Activated naive CD8-positive, alpha-beta T cell treated with anti-CD3 and anti-CD28 coated beads for 36 hours (primary cell): ENCODE data around the gene NRXN3. TPM values are rescaled to one million over a fixed set of nuclear protein-coding genes. Genes with fewer than 3 reads are reported as not detected.

Source experiments
- DNase-seq: peaks from one replicate; pipeline ENCODE4 v3.0.0; 2021
- H3K27ac Mint-ChIP-seq: one replicate; pipeline ENCODE4 v1.8.0; 2022; ENCODE audit warnings: mild to moderate bottlenecking, moderate library complexity, mixed read lengths
- H3K27me3 Mint-ChIP-seq: one replicate; pipeline ENCODE4 v1.8.0; 2022; ENCODE audit warnings: mild to moderate bottlenecking, mixed read lengths
- H3K36me3 Mint-ChIP-seq: one replicate; pipeline ENCODE4 v1.8.0; 2021; ENCODE audit warnings: mild to moderate bottlenecking, mixed read lengths
- H3K4me1 Mint-ChIP-seq: one replicate; pipeline ENCODE4 v1.8.0; 2021; ENCODE audit warnings: mixed read lengths
- H3K4me3 Mint-ChIP-seq: one replicate; pipeline ENCODE4 v1.8.0; 2022; ENCODE audit warnings: mild to moderate bottlenecking, moderate library complexity, mixed read lengths
- H3K9me3 Mint-ChIP-seq: one replicate; pipeline ENCODE4 v1.8.0; 2022; ENCODE audit warnings: mixed read lengths
- total RNA-seq, 2 experiments: library from RNA; stranded (reverse); gene quantifications; one replicate each; pipeline ENCODE4 v1.2.3, GENCODE V29; 2021

NRXN3 gene
- total RNA-seq, 2 experiments from 2014 or later, result not detected

GRCh38 chr14:79826362-79826761, 1656.2 kb downstream of the NRXN3 start:
- no peaks in the 10 kb centered on the region for H3K36me3 Mint-ChIP-seq
- H3K4me3 Mint-ChIP-seq, result no peak overlapping the region
- no peak for DNase-seq
- H3K27me3 Mint-ChIP-seq, result no peaks in the 10 kb centered on the region
- H3K9me3 Mint-ChIP-seq, result peaks cover 1% of the 10 kb centered on the region
- H3K27ac Mint-ChIP-seq, result no peak overlapping the region
- no peaks in the 10 kb centered on the region for H3K4me1 Mint-ChIP-seq

GRCh38 chr14:79829405-79830166, 1659.4 kb downstream of the NRXN3 start:
- Mint-ChIP-seq H3K36me3 (no peaks in the 10 kb centered on the region), H3K27ac (no peak overlapping the region), H3K9me3 (peaks cover 1% of the 10 kb centered on the region), H3K4me1 (no peaks in the 10 kb centered on the region), H3K27me3 (no peaks in the 10 kb centered on the region), H3K4me3 (no peak overlapping the region)
- no peak for DNase-seq

- Mint-ChIP-seq H3K9me3 (peaks cover 1% of the 10 kb centered on the region), H3K36me3 (no peaks in the 10 kb centered on the region), H3K27me3 (no peaks in the 10 kb centered on the region), H3K27ac (no peak overlapping the region), H3K4me3 (no peak overlapping the region), H3K4me1 (no peaks in the 10 kb centered on the region)
- DNase-seq, result no peak
These were observed 1661.2 kb downstream of the NRXN3 start for GRCh38 chr14:79831195-79831892.

- H3K27ac Mint-ChIP-seq, result no peak overlapping the region
- H3K36me3 Mint-ChIP-seq, result no peaks in the 10 kb centered on the region
- no peaks in the 10 kb centered on the region for H3K9me3 Mint-ChIP-seq
- H3K27me3 Mint-ChIP-seq, result no peaks in the 10 kb centered on the region
- no peaks in the 10 kb centered on the region for H3K4me1 Mint-ChIP-seq
- no peak overlapping the region for H3K4me3 Mint-ChIP-seq
- no peak for DNase-seq
These were observed 1663.6 kb downstream of the NRXN3 start for GRCh38 chr14:79833781-79834180.

GRCh38 chr14:79834868-79835267, 1664.7 kb downstream of the NRXN3 start:
- Mint-ChIP-seq H3K9me3 (no peaks in the 10 kb centered on the region), H3K4me1 (no peaks in the 10 kb centered on the region), H3K36me3 (no peaks in the 10 kb centered on the region), H3K4me3 (no peak overlapping the region), H3K27ac (no peak overlapping the region), H3K27me3 (no peaks in the 10 kb centered on the region)
- no peak for DNase-seq

- H3K27me3 Mint-ChIP-seq, result no peaks in the 10 kb centered on the region
- no peak overlapping the region for H3K27ac Mint-ChIP-seq
- H3K4me3 Mint-ChIP-seq, result no peak overlapping the region
- H3K36me3 Mint-ChIP-seq, result no peaks in the 10 kb centered on the region
- no peak for DNase-seq
- H3K4me1 Mint-ChIP-seq, result no peaks in the 10 kb centered on the region
- no peaks in the 10 kb centered on the region for H3K9me3 Mint-ChIP-seq
These were observed 1666.4 kb downstream of the NRXN3 start for GRCh38 chr14:79836577-79836976.

GRCh38 chr14:79837699-79838098, 1667.5 kb downstream of the NRXN3 start:
- H3K27ac Mint-ChIP-seq, result no peak overlapping the region
- H3K4me3 Mint-ChIP-seq, result no peak overlapping the region
- no peaks in the 10 kb centered on the region for H3K27me3 Mint-ChIP-seq
- H3K4me1 Mint-ChIP-seq, result no peaks in the 10 kb centered on the region
- no peak for DNase-seq
- no peaks in the 10 kb centered on the region for H3K36me3 Mint-ChIP-seq
- no peaks in the 10 kb centered on the region for H3K9me3 Mint-ChIP-seq

GRCh38 chr14:79840103-79840502, 1669.9 kb downstream of the NRXN3 start:
- Mint-ChIP-seq H3K4me3 (no peak overlapping the region), H3K4me1 (no peaks in the 10 kb centered on the region), H3K27me3 (no peaks in the 10 kb centered on the region), H3K9me3 (no peaks in the 10 kb centered on the region), H3K27ac (no peak overlapping the region), H3K36me3 (no peaks in the 10 kb centered on the region)
- DNase-seq, result no peak

GRCh38 chr14:79840831-79841230, 1670.7 kb downstream of the NRXN3 start:
- Mint-ChIP-seq H3K36me3 (no peaks in the 10 kb centered on the region), H3K9me3 (peaks cover 2% of the 10 kb centered on the region), H3K4me1 (no peaks in the 10 kb centered on the region), H3K27me3 (no peaks in the 10 kb centered on the region), H3K27ac (no peak overlapping the region), H3K4me3 (no peak overlapping the region)
- no peak for DNase-seq

- Mint-ChIP-seq H3K27me3 (no peaks in the 10 kb centered on the region), H3K9me3 (peaks cover 2% of the 10 kb centered on the region), H3K36me3 (no peaks in the 10 kb centered on the region), H3K27ac (no peak overlapping the region), H3K4me3 (no peak overlapping the region), H3K4me1 (no peaks in the 10 kb centered on the region)
- no peak for DNase-seq
These were observed 1671.3 kb downstream of the NRXN3 start for GRCh38 chr14:79841433-79841832.

- H3K4me1 Mint-ChIP-seq, result no peaks in the 10 kb centered on the region
- no peak overlapping the region for H3K27ac Mint-ChIP-seq
- H3K36me3 Mint-ChIP-seq, result no peaks in the 10 kb centered on the region
These were observed 1672.1 kb downstream of the NRXN3 start for GRCh38 chr14:79842270-79842669.

GRCh38 chr14:79852950-79853744, 1683.0 kb downstream of the NRXN3 start:
- Mint-ChIP-seq H3K27ac (no peak overlapping the region), H3K4me3 (no peak overlapping the region), H3K4me1 (no peaks in the 10 kb centered on the region), H3K27me3 (no peaks in the 10 kb centered on the region), H3K36me3 (no peaks in the 10 kb centered on the region), H3K9me3 (no peaks in the 10 kb centered on the region)
- no peak for DNase-seq

More at GRCh38 chr14:79842270-79842669, 1672.1 kb downstream of the NRXN3 start:
- Mint-ChIP-seq H3K4me3 (no peak overlapping the region), H3K9me3 (peaks cover 2% of the 10 kb centered on the region), H3K27me3 (no peaks in the 10 kb centered on the region)
- DNase-seq, result no peak

- no peak overlapping the region for H3K27ac Mint-ChIP-seq
- DNase-seq, result no peak
- H3K4me1 Mint-ChIP-seq, result no peaks in the 10 kb centered on the region
- no peaks in the 10 kb centered on the region for H3K27me3 Mint-ChIP-seq
- no peaks in the 10 kb centered on the region for H3K9me3 Mint-ChIP-seq
- no peak overlapping the region for H3K4me3 Mint-ChIP-seq
- no peaks in the 10 kb centered on the region for H3K36me3 Mint-ChIP-seq
These were observed 1685.6 kb downstream of the NRXN3 start for GRCh38 chr14:79855789-79856188.

GRCh38 chr14:79856381-79856780, 1686.2 kb downstream of the NRXN3 start:
- Mint-ChIP-seq H3K9me3 (no peaks in the 10 kb centered on the region), H3K27me3 (no peaks in the 10 kb centered on the region), H3K4me1 (no peaks in the 10 kb centered on the region), H3K4me3 (no peak overlapping the region), H3K36me3 (no peaks in the 10 kb centered on the region), H3K27ac (no peak overlapping the region)
- DNase-seq, result no peak

GRCh38 chr14:79861111-79861510, 1690.9 kb downstream of the NRXN3 start:
- no peaks in the 10 kb centered on the region for H3K36me3 Mint-ChIP-seq
- no peaks in the 10 kb centered on the region for H3K27me3 Mint-ChIP-seq
- H3K27ac Mint-ChIP-seq, result no peak overlapping the region
- H3K9me3 Mint-ChIP-seq, result no peaks in the 10 kb centered on the region
- no peak for DNase-seq
- no peak overlapping the region for H3K4me3 Mint-ChIP-seq
- no peaks in the 10 kb centered on the region for H3K4me1 Mint-ChIP-seq
